DND-41 (cell line): Measurements from ENCODE around the gene GSDMA.

Source experiments
- ATAC-seq: fragments of 200-7000 bp; cut with Tn5 transposase; 3 replicates; pipeline ENCODE4 v1.9.1; 2021; ENCODE audit warnings: low read depth; ENCODE audit not compliant: insufficient read depth
- DNase-seq: peaks from one replicate; pipeline ENCODE4 v3.0.0-alpha.2; 2020
- H2AFZ ChIP-seq: 2 replicates; pipeline ENCODE4 v1.6.0; 2012; ENCODE audit warnings: low read depth, low read length
- H3K27ac ChIP-seq: 2 replicates; pipeline ENCODE4 v1.5.1; 2012; ENCODE audit warnings: low read length, inconsistent platforms
- H3K27me3 ChIP-seq: fragments of 200-600 bp; sonication (generic); 2 replicates; pipeline ENCODE4 v1.6.0; 2012; ENCODE audit warnings: low read length, mild to moderate bottlenecking, inconsistent platforms; ENCODE audit not compliant: insufficient read depth, poor library complexity
- H3K36me3 ChIP-seq: 2 replicates; pipeline ENCODE4 v1.5.1; 2012; ENCODE audit warnings: low read length, inconsistent platforms; ENCODE audit not compliant: insufficient read depth
- H3K4me1 ChIP-seq: 2 replicates; pipeline ENCODE4 v1.5.1; 2012; ENCODE audit warnings: mild to moderate bottlenecking, low read length; ENCODE audit not compliant: insufficient read depth
- H3K4me2 ChIP-seq: 2 replicates; pipeline ENCODE4 v1.6.0; 2012; ENCODE audit warnings: mild to moderate bottlenecking, moderate library complexity, low read length, inconsistent platforms; ENCODE audit not compliant: insufficient read depth
- H3K4me3 ChIP-seq, 2 experiments: fragments of 200-600 bp in 1 of 2; shearing (Covaris generic) in 1 of 2; 2 replicates each; pipeline ENCODE4 v1.5.1; 2012 to 2016; ENCODE audit warnings: inconsistent platforms in 2 of 2, low read length in 2 of 2, mild to moderate bottlenecking in 2 of 2, low read depth in 1 of 2, moderate library complexity in 1 of 2
- H3K79me2 ChIP-seq: 2 replicates; pipeline ENCODE4 v1.6.0; 2012; ENCODE audit warnings: low read length, inconsistent platforms; ENCODE audit not compliant: insufficient read depth
- H3K9ac ChIP-seq: 2 replicates; pipeline ENCODE4 v1.6.0; 2012; ENCODE audit warnings: low read depth, mild to moderate bottlenecking, inconsistent platforms, low read length, moderate library complexity
- H3K9me3 ChIP-seq: 2 replicates; pipeline ENCODE4 v1.5.1; 2012; ENCODE audit warnings: low read length, moderate library complexity, mild to moderate bottlenecking, inconsistent platforms; ENCODE audit not compliant: insufficient read depth, severe bottlenecking
- H4K20me1 ChIP-seq: 2 replicates; pipeline ENCODE4 v1.6.0; 2012; ENCODE audit warnings: low read length; ENCODE audit not compliant: insufficient read depth
- CTCF ChIP-seq: IDR thresholded peaks from 2 replicates; pipeline ENCODE4 v1.5.1; 2012; ENCODE audit warnings: borderline replicate concordance, low read length, moderate library complexity, mild to moderate bottlenecking; ENCODE audit not compliant: poor library complexity, severe bottlenecking; ENCODE audit errors: extremely low read depth
- EZH2 ChIP-seq: IDR thresholded peaks from 3 replicates; pipeline ENCODE4 v1.6.1; 2012; ENCODE audit warnings: borderline replicate concordance, low read depth, mild to moderate bottlenecking, moderate library complexity, low read length, inconsistent platforms; ENCODE audit not compliant: severe bottlenecking

Gene GSDMA

GRCh38 chr17:39966771-39967170, 4.0 kb downstream of the GSDMA start:
- Histone ChIP-seq H3K9me3 (no peaks in the 10 kb centered on the region), H3K4me1 (no peaks in the 10 kb centered on the region), H3K4me3 (no peak overlapping the region), H3K27me3 (peaks cover 24% of the 10 kb centered on the region), H3K27ac (no peak overlapping the region), H3K9ac (no peak overlapping the region), H3K79me2 (no peaks in the 10 kb centered on the region), H2AFZ (no peak overlapping the region), H3K36me3 (no peaks in the 10 kb centered on the region), H3K4me2 (no peak overlapping the region), H4K20me1 (no peaks in the 10 kb centered on the region)
- no peak for DNase-seq
- no peak for TF ChIP-seq EZH2
- TF ChIP-seq CTCF = no peak
- ATAC-seq = no peak

GRCh38 chr17:39968761-39969160, 6.0 kb downstream of the GSDMA start:
- H3K9ac ChIP-seq = no peak overlapping the region
- TF ChIP-seq EZH2 = no peak
- TF ChIP-seq CTCF = no peak
- ATAC-seq = no peak
- H3K27me3 ChIP-seq = peaks cover 27% of the 10 kb centered on the region
- no peaks in the 10 kb centered on the region for H3K9me3 ChIP-seq
- H3K36me3 ChIP-seq = no peaks in the 10 kb centered on the region
- no peak overlapping the region for H2AFZ ChIP-seq
- no peaks in the 10 kb centered on the region for H3K79me2 ChIP-seq
- H3K4me1 ChIP-seq = no peaks in the 10 kb centered on the region
- H3K27ac ChIP-seq = no peak overlapping the region
- no peak overlapping the region for H3K4me2 ChIP-seq
- no peak for DNase-seq
- H3K4me3 ChIP-seq = no peak overlapping the region
- H4K20me1 ChIP-seq = no peaks in the 10 kb centered on the region

- no peak overlapping the region for H3K9ac ChIP-seq
- ATAC-seq = no peak
- no peak for DNase-seq
- no peaks in the 10 kb centered on the region for H3K9me3 ChIP-seq
- H3K27ac ChIP-seq = no peak overlapping the region
- peaks cover 27% of the 10 kb centered on the region for H3K27me3 ChIP-seq
- no peaks in the 10 kb centered on the region for H3K36me3 ChIP-seq
- no peaks in the 10 kb centered on the region for H3K79me2 ChIP-seq
- no peak overlapping the region for H2AFZ ChIP-seq
- H3K4me3 ChIP-seq = no peak overlapping the region
- no peaks in the 10 kb centered on the region for H3K4me1 ChIP-seq
- no peaks in the 10 kb centered on the region for H4K20me1 ChIP-seq
- TF ChIP-seq CTCF = no peak
- TF ChIP-seq EZH2 = no peak
- H3K4me2 ChIP-seq = no peak overlapping the region
Observed at GRCh38 chr17:39969375-39969774, 6.6 kb downstream of the GSDMA start.

GRCh38 chr17:39970157-39970692, 7.4 kb downstream of the GSDMA start:
- Histone ChIP-seq H3K4me2 (no peak overlapping the region), H3K4me1 (no peaks in the 10 kb centered on the region), H3K9ac (no peak overlapping the region), H3K79me2 (no peaks in the 10 kb centered on the region), H2AFZ (no peak overlapping the region), H3K4me3 (no peak overlapping the region), H3K9me3 (no peaks in the 10 kb centered on the region), H3K36me3 (no peaks in the 10 kb centered on the region), H4K20me1 (no peaks in the 10 kb centered on the region), H3K27ac (no peak overlapping the region), H3K27me3 (peaks cover 27% of the 10 kb centered on the region)
- TF ChIP-seq CTCF (no peak), EZH2 (no peak)
- no peak for ATAC-seq
- no peak for DNase-seq
